GM19043 (cell line): ENCODE data around the gene VAC14.

Experiments
- ATAC-seq: cut with Tn5 transposase; IDR thresholded peaks from one replicate; pipeline ENCODE4 v1.9.1; 2021; ENCODE audit warnings: low read depth; ENCODE audit not compliant: unreplicated experiment

The VAC14 gene

DNA sequence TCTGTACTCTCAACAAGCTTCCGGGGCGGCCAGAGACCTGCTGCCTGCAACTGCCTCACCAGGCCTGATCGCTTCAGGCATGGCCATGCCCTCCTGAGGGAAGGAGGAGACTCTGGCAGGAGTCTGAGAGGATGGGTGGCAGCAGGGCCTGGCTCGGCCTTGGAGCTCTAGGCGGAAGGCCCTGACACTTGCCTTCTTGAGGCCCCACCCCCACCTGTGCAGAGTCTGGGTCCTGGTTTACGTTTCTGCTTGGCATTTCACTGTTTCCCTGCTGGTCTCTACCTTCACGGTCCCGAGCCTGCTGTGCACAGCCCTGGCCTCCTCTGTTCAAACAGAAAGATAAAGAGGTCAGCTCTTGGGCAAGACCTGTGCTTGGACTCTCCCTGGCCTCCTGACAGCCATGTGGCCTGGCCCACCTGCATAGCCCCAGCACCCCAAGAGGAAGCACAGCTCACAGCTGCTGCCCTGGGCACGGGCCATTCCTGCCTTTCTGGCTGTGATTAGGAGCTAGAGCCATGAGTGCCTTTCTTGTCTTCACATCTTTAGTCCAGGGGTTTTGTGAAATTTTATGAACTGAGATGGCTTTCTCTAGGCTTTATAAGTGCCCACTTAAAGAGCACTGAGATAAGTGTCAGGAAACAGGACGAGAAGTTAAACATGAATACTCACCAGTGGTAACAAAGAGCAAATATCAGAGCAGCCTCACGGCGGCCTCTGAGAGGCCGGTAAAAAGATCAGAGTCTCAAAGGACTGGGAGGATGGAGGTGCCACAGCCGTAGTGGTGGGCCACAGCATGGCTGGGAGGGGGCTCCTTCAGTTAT is 89.5 kb downstream of the VAC14 start:
- no peak for ATAC-seq

- no peak for ATAC-seq
These were observed 90.3 kb downstream of the VAC14 start for GRCh38 chr16:70710422-70711210.

DNA sequence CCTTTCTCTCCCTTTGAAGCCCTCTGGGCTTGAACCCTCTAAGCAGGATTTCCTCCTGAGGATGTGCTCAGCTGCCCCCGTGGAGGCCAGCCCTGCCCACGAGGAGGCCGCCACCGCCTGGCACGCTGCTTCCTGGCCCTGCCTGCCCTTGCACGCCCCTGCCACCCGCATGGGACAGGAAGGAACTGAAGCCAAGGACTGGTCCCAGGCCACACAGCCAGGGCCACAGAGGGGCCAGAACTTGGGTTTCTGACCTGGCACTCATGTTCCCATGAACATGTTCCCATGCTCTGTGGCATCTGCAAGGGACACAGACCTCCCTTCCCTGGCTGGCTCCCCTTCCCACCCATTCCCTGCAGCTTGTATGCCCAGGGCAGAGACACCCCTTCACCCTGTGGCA is 91.0 kb downstream of the VAC14 start:
- ATAC-seq, result no peak

- no peak for ATAC-seq
These were observed 91.5 kb downstream of the VAC14 start for GRCh38 chr16:70709457-70709856.

DNA sequence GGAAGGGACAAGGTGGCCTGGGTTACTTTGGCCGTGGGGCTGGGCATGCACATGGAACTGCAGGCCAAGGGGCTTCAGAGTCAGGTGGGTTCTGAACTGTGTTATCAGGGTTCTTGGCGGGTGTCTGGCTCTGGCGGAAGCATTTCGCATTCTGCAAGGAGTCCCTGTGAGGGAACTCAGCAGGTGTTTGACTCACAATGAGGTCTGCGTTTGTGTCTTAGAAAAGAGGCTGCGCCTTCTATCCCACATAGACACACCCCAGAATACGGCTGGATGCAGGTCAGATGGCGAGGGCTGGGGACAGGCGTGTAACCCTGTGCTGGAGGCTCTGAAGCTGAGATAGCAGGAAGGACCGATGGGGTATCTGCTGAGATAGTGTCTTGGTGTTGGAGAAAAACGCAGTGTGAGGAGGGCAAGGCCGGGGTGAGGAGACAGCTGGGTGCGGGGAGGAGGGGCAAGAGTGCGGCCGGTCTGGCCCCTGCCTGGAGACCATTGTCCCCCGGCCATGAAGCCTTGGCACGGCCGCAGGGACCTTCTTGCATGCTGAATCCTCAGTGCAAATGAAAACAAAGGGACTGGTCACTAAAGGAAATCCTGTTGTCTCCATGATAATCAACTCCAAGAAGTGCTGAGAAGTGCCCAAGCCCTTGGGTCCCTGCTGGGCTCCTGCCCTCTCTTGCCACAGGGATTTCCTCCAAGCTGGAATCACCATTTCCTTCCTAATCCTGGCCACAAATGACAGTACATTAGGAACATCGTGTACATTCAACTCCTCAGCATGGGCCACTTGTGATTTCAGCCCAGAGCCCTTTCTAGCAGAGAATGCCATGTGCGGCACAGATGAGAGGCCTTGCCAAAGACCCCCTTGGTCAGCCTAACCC is 92.4 kb downstream of the VAC14 start:
- ATAC-seq, result no peak

- no peak for ATAC-seq
These were observed 94.0 kb downstream of the VAC14 start for GRCh38 chr16:70706948-70707465.

GRCh38 chr16:70705056-70705455 is 95.9 kb downstream of the VAC14 start:
- ATAC-seq, result no peak

DNA sequence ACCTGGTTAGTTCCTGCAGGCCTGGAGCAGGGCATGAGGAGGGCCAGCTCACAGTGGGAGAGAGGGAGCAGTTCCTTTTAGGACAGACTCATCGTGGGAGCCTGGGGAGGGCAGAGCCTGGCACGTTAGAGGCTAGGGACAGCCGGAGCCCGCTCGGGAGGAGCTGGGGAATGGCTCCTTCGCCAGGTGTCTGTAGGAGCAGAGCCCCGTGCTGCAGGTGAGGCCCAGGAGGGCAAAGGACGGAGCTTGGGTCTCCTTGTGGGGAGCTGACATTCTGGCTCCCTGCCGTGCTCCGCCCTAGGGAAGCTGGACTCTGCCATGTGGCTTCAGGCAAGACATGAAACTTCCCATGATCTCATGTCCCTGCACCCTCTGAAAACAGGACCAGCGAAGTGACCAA is 96.4 kb downstream of the VAC14 start:
- no peak for ATAC-seq

DNA sequence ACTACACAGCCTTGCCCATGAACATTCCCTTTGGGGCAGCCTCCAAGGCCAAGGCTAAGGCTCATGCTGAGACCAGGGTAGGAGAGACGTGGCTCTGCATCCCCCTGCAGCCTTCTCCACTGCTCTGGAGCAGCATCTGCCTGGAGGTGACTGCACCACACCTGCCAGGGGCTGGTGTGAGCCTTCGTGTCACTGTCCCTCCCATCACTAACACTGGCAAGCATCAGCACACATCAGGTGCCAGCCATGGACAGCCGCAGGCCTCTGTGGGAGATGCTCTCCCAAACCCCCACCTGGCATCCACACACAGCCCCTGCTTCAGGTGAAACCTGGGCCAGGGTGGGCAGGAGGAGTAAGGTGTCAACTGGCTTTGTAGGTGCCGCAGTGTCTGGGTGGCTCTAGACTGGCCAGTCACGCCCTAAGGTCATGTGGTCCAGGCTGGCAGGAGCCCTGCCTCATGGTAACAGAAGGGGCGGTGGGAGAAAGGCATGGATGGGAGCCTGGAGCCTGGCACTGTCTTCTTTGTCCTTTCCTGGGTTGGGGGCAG is 97.0 kb downstream of the VAC14 start:
- no peak for ATAC-seq

GRCh38 chr16:70703041-70703834 is 97.7 kb downstream of the VAC14 start:
- ATAC-seq, result no peak

DNA sequence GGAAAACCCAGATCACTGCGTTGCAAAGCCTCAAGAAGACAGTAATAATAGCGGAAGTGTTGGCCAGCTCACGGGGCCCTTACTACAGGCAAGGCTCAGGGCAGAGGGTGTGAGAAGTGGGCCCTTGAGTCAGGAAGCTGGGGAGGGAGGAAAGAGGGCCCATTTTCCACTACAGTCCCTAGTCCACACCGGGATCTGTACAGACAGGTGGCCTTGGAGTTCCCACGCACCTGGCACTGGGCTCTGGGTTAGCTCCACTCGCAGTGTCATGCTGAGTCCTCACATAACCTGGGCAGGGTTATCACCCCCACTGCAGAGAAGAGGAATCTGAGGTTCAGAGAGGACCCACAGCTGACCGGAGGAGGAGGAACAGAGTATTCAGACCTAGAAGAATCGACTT is 98.3 kb downstream of the VAC14 start:
- no peak for ATAC-seq

- ATAC-seq, result no peak
These were observed 99.0 kb downstream of the VAC14 start for GRCh38 chr16:70701998-70702397.

- ATAC-seq, result no peak
These were observed 99.4 kb downstream of the VAC14 start for GRCh38 chr16:70701596-70701995.

DNA sequence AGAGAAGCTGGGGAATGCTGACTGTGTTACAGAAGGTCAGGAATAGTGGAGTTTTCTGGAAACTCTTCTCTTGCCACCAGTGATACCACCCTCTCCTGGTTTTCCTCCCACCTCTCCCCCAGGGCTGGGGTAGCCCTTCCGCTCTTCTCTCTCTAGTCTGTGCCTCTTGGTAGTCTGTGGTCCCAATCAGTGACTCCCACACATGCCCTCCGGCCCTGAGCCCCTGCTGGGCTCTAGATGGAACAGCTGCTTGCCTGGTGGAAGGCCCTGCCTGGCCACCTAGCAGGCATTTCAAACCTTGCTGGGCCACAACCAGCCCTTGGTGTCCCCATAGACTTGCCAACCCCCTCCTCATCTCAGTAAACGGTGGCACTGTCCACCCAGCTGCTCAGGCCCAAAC is 99.9 kb downstream of the VAC14 start:
- ATAC-seq, result no peak

GRCh38 chr16:70700101-70701020 is 100.6 kb downstream of the VAC14 start:
- ATAC-seq, result no peak

GRCh38 chr16:70699696-70700095 is 101.3 kb downstream of the VAC14 start:
- ATAC-seq, result no peak

GRCh38 chr16:70698901-70699300 is 102.1 kb downstream of the VAC14 start:
- no peak for ATAC-seq

DNA sequence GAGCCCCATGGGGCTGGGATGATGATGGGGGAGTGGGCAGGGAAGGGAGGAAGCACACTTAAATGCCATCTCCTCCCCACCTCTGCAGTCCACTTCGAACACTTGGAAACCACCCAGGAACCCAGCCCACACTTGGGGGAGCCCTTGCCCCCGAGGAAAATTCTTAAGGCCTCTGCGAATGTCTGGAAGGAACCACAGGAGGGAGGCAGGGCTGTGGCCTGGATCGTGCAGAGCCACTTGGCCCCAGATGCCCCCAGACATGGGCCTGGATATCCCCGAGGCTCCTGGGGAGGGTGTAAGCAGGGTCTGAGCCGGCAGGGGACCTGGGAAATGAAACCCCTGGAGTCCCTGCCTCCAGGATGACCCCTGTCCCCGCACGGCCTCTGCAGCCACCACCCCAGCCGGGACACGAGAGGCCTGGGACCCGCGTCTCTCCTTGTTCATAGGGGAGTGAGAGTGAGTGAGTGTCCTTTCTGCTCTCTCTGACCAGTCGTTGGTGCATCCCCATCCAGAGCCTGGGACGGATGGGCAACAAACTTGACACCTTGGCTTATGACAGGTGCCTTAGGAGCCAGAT is 103.3 kb downstream of the VAC14 start:
- no peak for ATAC-seq
